ENCODE measurements around the gene CYTH4. TPM values are rescaled to one million over a fixed set of nuclear protein-coding genes. Genes with fewer than 3 reads are reported as not detected.

CYTH4 gene
- total RNA-seq, 1 donor from 2014 or later: 57.1 TPM

- intact Hi-C loops (cut with micrococcal nuclease): no loop called here
- Mint-ChIP-seq H3K36me3 (ENCODE audit: low read depth) (no peaks in the 10 kb centered on the region), H3K4me3 (no peak overlapping the region), H3K9me3 (no peaks in the 10 kb centered on the region), H3K27ac (no peak overlapping the region), H3K4me1 (ENCODE audit: low read depth) (no peaks in the 10 kb centered on the region), H3K27me3 (ENCODE audit: insufficient read depth) (peaks cover 12% of the 10 kb centered on the region)
- no peak for DNase-seq (ENCODE audit: low spot score)
Observed at GRCh38 chr22:37352481-37352880, 70.2 kb downstream of the CYTH4 start.

- H3K4me3 Mint-ChIP-seq: no peak overlapping the region
- H3K27ac Mint-ChIP-seq: no peak overlapping the region
- no peaks in the 10 kb centered on the region for H3K9me3 Mint-ChIP-seq
- no peaks in the 10 kb centered on the region for H3K36me3 Mint-ChIP-seq (ENCODE audit: low read depth)
- peaks cover 6% of the 10 kb centered on the region for H3K27me3 Mint-ChIP-seq (ENCODE audit: insufficient read depth)
- intact Hi-C loops (cut with micrococcal nuclease): no loop called here
- H3K4me1 Mint-ChIP-seq (ENCODE audit: low read depth): no peaks in the 10 kb centered on the region
- no peak for DNase-seq (ENCODE audit: low spot score)
Observed at GRCh38 chr22:37353839-37354238, 71.5 kb downstream of the CYTH4 start.

GRCh38 chr22:37354261-37354660, 72.0 kb downstream of the CYTH4 start:
- no peak for DNase-seq (ENCODE audit: low spot score)
- Mint-ChIP-seq H3K9me3 (no peaks in the 10 kb centered on the region), H3K27me3 (ENCODE audit: insufficient read depth) (peaks cover 6% of the 10 kb centered on the region), H3K27ac (no peak overlapping the region), H3K36me3 (ENCODE audit: low read depth) (no peaks in the 10 kb centered on the region), H3K4me3 (no peak overlapping the region), H3K4me1 (ENCODE audit: low read depth) (no peaks in the 10 kb centered on the region)
- intact Hi-C loops (cut with micrococcal nuclease): no loop called here

DNA sequence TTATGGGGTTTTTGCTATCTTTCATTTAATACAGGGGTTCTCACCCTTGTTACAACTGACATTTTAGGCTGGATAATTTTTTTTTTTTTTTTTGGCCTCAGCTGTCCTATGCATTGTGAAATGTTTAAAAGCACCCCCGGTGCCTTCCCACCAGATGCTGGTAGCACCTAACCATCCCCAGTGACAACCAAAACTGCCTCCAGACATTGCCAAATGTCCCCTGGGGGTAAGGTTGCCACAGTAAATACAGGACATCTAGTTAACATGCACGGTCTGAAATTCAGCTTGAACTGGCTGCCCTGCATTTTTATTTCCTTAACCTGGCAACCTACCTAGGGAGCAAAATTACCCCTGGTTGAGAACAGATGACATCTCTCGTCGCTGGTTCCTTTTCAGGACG, 72.4 kb downstream of the CYTH4 start:
- intact Hi-C loops (cut with micrococcal nuclease): no loop called here
- Mint-ChIP-seq H3K9me3 (no peaks in the 10 kb centered on the region), H3K4me1 (ENCODE audit: low read depth) (no peaks in the 10 kb centered on the region), H3K27ac (no peak overlapping the region), H3K36me3 (ENCODE audit: low read depth) (no peaks in the 10 kb centered on the region), H3K27me3 (ENCODE audit: insufficient read depth) (peaks cover 6% of the 10 kb centered on the region), H3K4me3 (no peak overlapping the region)
- no peak for DNase-seq (ENCODE audit: low spot score)

- no peaks in the 10 kb centered on the region for H3K36me3 Mint-ChIP-seq (ENCODE audit: low read depth)
- no peak overlapping the region for H3K27ac Mint-ChIP-seq
- no peaks in the 10 kb centered on the region for H3K4me1 Mint-ChIP-seq (ENCODE audit: low read depth)
- intact Hi-C loops (cut with micrococcal nuclease): no loop called here
- no peak overlapping the region for H3K4me3 Mint-ChIP-seq
- H3K9me3 Mint-ChIP-seq: no peaks in the 10 kb centered on the region
- DNase-seq (ENCODE audit: low spot score): no peak
- H3K27me3 Mint-ChIP-seq (ENCODE audit: insufficient read depth): peaks cover 6% of the 10 kb centered on the region
Observed at GRCh38 chr22:37355174-37355573, 72.9 kb downstream of the CYTH4 start.

- no peaks in the 10 kb centered on the region for H3K4me1 Mint-ChIP-seq (ENCODE audit: low read depth)
- no peak overlapping the region for H3K27ac Mint-ChIP-seq
- peaks cover 10% of the 10 kb centered on the region for H3K27me3 Mint-ChIP-seq (ENCODE audit: insufficient read depth)
- H3K36me3 Mint-ChIP-seq (ENCODE audit: low read depth): no peaks in the 10 kb centered on the region
- intact Hi-C loops (cut with micrococcal nuclease): no loop called here
- H3K4me3 Mint-ChIP-seq: no peak overlapping the region
- H3K9me3 Mint-ChIP-seq: no peaks in the 10 kb centered on the region
- no peak for DNase-seq (ENCODE audit: low spot score)
Observed at GRCh38 chr22:37356922-37357321, 74.6 kb downstream of the CYTH4 start.

DNA sequence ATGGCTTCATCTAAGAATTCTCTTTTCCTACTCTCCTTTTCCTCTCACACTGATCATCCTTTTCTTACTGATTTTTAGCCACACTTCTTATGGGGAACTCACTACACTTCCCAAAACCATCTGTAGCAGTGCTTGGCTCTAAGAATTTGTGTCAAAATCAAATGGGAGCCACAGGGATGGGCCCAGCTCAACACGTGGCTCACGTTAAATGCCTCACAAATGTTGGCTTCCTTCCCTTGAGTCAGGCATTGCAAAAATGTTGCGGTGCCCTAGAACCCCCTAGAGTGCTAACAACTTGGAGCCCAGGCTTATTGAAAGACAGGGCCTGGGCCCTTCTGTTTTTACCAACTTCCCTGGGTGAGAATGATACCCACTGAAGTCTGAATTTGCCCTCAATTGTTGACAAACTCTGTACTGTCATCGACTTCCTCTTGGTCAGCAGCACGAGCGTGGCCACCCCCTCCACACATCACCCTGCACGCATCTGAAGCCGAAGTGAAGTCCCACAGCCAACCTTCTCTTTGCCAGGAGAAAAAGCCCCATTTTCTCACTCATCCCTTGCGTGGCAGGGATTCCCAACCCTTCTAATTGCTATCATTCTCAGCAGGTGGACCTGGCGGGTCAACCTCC, 75.3 kb downstream of the CYTH4 start:
- no peak overlapping the region for H3K4me3 Mint-ChIP-seq
- no peaks in the 10 kb centered on the region for H3K4me1 Mint-ChIP-seq (ENCODE audit: low read depth)
- H3K27ac Mint-ChIP-seq: no peak overlapping the region
- no peaks in the 10 kb centered on the region for H3K9me3 Mint-ChIP-seq
- peaks cover 7% of the 10 kb centered on the region for H3K27me3 Mint-ChIP-seq (ENCODE audit: insufficient read depth)
- intact Hi-C loops (cut with micrococcal nuclease): no loop called here
- H3K36me3 Mint-ChIP-seq (ENCODE audit: low read depth): no peaks in the 10 kb centered on the region
- no peak for DNase-seq (ENCODE audit: low spot score)

DNA sequence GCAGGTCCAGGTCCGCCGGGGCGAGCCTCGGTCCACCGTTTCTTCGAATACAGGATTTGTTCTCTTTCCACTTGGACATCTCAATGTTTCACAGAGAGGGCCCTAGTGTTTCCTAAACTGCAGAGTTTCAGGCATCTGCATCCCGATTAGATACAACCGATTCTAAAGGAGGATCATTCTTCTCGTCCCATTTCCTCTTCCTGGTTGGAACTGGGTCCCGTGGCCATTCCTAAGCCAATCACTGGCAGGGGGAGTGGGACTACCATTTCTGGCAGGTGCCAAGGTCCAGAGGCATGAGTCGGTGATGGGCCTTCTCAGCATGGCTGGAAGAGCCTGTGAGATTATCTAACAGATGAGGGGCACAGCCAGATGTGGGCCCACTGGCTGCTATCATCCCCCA, 76.1 kb downstream of the CYTH4 start:
- intact Hi-C loops (cut with micrococcal nuclease): no loop called here
- Mint-ChIP-seq H3K36me3 (ENCODE audit: low read depth) (no peaks in the 10 kb centered on the region), H3K9me3 (no peaks in the 10 kb centered on the region), H3K4me1 (ENCODE audit: low read depth) (no peaks in the 10 kb centered on the region), H3K27me3 (ENCODE audit: insufficient read depth) (peaks cover 7% of the 10 kb centered on the region), H3K4me3 (no peak overlapping the region), H3K27ac (peak overlapping the region; percentile 16)
- no peak for DNase-seq (ENCODE audit: low spot score)

- intact Hi-C loops (cut with micrococcal nuclease): no loop called here
- H3K36me3 Mint-ChIP-seq (ENCODE audit: low read depth): no peaks in the 10 kb centered on the region
Observed at GRCh38 chr22:37358917-37359316, 76.6 kb downstream of the CYTH4 start.

DNA sequence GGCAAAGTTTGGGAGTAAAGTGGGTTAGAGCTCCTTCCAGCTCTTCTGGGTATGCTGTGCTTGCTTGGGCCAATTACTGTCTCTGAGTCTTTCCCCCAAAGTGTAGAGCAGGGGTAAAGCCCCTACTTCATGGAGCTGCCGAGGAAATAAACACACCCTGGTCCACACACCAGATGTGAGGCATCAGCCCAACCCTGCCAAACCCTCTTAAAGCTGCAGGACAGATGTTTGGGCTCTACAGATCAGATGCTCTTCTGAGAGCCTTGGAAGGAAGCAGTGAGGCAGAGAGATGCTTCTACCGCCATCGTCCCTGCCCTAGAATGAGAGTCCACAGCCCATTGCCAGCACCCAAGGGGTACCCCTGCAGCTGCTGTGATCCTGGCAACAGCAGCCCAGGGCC, 80.3 kb downstream of the CYTH4 start:
- Mint-ChIP-seq H3K4me3 (no peak overlapping the region), H3K9me3 (no peaks in the 10 kb centered on the region), H3K27me3 (ENCODE audit: insufficient read depth) (peaks cover 8% of the 10 kb centered on the region), H3K4me1 (ENCODE audit: low read depth) (no peaks in the 10 kb centered on the region), H3K36me3 (ENCODE audit: low read depth) (no peaks in the 10 kb centered on the region), H3K27ac (no peak overlapping the region)
- intact Hi-C loops (cut with micrococcal nuclease): no loop called here
- DNase-seq (ENCODE audit: low spot score): no peak

More at GRCh38 chr22:37358917-37359316, 76.6 kb downstream of the CYTH4 start:
- no peak overlapping the region for H3K4me3 Mint-ChIP-seq
- no peak for DNase-seq (ENCODE audit: low spot score)
- H3K27ac Mint-ChIP-seq: no peak overlapping the region
- H3K4me1 Mint-ChIP-seq (ENCODE audit: low read depth): no peaks in the 10 kb centered on the region
- no peaks in the 10 kb centered on the region for H3K9me3 Mint-ChIP-seq
- H3K27me3 Mint-ChIP-seq (ENCODE audit: insufficient read depth): peaks cover 7% of the 10 kb centered on the region

DNA sequence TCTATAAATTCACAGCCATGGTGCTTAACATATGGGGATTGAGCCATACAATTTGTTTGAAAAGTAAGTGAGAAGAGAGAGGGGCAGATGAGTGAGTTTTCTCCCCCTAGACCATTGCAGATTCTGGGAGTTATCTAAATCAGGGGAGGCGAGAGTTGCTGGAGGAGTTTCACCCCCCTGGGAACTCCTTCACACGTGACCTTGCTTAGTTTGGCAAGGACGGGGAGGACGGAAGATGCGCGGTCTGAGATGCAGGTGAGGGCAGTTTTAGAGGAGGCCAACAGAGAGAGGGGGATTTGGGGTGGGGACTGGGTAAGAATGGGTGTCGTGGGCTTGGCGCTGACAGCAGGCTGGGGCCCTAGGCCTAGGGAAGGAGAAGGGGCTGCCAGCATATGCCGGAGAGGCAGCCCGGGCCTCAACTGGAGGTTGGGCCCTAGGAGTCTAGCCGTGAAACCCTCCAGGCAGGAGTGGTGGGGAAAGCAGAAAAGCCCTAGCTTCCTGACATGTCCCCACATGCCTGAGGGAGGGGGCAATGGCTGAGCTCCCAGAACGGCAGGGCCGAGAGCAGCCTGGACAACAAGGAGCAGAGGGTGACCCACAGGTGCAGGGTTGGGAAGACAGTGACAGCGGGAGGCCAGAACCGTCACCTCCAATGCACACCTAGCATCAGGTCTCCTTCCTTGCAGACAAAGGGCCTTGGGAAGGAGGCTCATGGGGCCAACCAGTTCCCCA, 81.1 kb downstream of the CYTH4 start:
- Mint-ChIP-seq H3K9me3 (no peaks in the 10 kb centered on the region), H3K36me3 (ENCODE audit: low read depth) (no peaks in the 10 kb centered on the region), H3K4me1 (ENCODE audit: low read depth) (no peaks in the 10 kb centered on the region), H3K27me3 (ENCODE audit: insufficient read depth) (peaks cover 11% of the 10 kb centered on the region), H3K4me3 (no peak overlapping the region), H3K27ac (peak overlapping the region; percentile 1)
- intact Hi-C loops (cut with micrococcal nuclease): no loop called here
- no peak for DNase-seq (ENCODE audit: low spot score)

Data from activated T-helper 1 cell treated with anti-CD3 and anti-CD28 coated beads, Interleukin-12 subunit alpha, Interleukin-12 subunit beta, Interleukin-2, Interleukin-4 antibody, amounts not matched to agents 30 ng/mL and 10 ng/mL and 1 ng/mL, durations not matched to agents 14 hours and 24 hours and 36 hours (primary cell).